GM03348 (cell line): Measurements from ENCODE around the gene ALKBH2.

Source experiments
- DNase-seq: peaks from one replicate; pipeline ENCODE4 v3.0.0; 2012; ENCODE audit warnings: low spot score

Gene ALKBH2

GRCh38 chr12:109093022-109093918 is at the start of gene ALKBH2:
Gene ALKBH2 (minus strand): TSS chr12:109093472. CDS start chr12:109092786, 686 bp downstream.
- peak; percentile 95 for DNase-seq

GRCh38 chr12:109140560-109140959 is 47.3 kb upstream of the ALKBH2 start:
- no peak for DNase-seq

DNA sequence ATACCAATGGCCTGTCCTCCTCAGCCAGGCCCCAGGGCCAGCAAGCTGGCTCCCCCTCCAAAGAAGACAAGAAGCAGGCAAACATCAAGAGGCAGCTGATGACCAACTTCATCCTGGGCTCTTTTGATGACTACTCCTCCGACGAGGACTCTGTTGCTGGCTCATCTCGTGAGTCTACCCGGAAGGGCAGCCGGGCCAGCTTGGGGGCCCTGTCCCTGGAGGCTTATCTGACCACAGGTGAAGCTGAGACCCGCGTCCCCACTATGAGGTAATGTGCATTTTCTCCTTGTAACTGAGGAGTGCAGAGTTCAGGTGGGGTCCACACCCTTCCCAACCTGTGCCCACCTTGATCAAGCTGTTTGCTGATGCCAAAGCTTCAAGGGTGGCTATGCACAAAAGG is 46.5 kb upstream of the ALKBH2 start:
- DNase-seq: no peak

- DNase-seq: no peak
These were observed 46.1 kb upstream of the ALKBH2 start for GRCh38 chr12:109139360-109139759.

GRCh38 chr12:109137055-109137454 is 43.8 kb upstream of the ALKBH2 start:
- DNase-seq: no peak

DNA sequence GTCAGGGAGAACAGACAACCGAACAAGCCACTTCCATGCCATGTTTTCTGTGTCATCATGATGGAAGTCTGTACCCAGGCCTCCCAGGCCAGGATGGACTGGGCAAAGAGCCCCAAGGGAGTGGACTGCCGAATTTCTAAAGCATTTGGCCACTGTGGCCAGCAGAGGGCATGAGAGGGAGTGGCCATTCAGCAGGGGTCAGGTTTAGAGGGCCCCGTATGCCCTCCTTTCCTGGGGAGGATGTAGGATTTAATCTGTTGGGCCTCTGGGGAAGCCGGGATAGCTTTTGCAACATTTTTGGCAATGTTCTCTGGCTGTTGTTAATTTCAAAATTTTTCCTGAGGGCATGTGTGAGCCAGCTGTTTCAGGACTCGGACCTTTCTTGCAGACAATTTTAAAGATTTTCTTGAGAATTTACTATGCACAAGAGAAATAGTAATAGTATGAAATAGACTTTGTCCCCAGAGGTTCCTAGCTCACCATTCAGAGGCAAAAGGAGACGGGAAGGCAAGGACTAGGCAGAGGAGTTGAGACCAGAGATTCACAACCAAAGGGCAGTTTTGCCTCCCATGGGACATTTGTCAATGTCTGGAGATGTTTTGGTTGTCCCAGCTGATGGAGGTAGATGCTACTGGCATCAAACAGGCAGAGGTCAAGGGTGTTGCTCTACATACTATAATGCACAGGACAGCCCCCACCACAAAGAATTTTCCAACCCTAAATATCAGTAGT is 41.1 kb upstream of the ALKBH2 start:
- peak; percentile 85 for DNase-seq

- DNase-seq: no peak
These were observed 38.1 kb upstream of the ALKBH2 start for GRCh38 chr12:109131154-109132050.

DNA sequence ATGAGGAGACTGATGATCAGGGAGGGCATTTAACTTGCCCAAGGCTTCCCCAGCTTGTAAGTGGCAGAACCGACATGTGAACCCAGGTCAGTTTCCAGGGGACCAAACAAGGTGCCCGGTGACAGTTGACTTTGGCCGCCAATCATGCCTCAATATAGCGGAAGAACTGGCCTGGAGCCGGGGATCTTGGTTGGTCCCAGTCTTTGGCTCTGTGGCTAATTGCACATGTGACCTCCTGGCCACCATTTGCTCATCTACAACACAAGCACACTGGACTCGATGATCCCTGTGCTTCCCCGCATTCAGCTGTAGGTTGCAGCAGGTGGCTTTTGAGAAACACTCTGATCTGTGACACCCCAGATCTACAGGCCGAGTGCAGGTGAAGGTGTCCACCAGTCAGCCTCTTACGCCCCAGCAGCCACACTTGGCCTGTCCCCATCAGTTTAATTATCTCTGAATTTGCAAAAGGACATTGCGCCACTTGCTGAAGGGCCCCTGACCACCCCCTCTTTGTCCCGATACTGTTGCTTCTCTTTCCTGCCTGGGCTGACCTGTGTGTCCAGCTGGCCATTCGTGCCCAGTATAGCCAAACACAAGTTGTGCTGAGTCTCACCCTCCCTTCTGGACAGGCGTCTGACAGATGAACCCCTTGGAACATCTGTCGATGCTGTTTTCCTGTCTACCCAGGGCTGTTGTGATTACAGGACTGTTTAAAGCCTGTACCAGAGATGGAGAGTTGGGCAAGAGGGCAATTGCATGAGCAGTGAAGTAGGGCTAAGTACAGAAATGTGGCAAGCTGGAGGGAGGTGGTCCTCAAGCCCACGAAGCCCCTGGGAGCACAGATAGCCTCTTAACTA is 37.3 kb upstream of the ALKBH2 start:
- DNase-seq: no peak

DNA sequence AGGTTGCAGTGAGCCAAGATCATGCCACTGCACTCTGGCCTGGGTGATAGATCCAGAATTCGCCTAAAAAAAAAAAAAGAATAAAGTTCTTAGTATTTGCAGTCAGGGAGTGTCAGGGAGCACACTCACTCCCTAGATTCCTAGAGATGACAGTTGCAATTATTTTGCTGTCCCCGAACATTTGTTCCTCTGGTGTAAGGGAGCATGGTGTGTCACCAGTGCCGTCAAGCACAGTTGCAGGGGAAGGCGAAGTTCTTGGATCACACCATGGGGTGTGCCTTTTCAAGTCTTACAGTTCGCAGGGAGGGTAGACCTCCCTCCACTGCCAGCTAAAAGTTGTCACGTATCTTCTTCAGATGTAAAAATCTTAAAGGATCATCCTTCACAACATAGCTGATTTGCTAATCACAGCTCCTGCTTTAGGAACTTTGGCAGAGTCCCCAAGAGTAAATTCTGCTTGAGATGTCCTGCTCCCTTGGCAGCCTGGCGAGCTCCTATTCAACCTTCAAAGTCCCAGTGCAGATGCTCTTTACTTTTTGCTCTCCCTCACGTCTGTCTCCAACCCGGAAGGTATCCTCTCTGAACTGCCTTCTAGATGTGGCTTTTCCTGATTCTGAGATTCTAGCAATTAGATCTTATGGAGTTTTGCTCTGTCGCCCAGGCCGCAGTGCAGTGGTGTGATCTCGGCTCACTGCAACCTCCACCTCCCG is 34.4 kb upstream of the ALKBH2 start:
- DNase-seq: no peak

GRCh38 chr12:109126784-109127183 is 33.5 kb upstream of the ALKBH2 start:
- DNase-seq: no peak

- no peak for DNase-seq
These were observed 32.5 kb upstream of the ALKBH2 start for GRCh38 chr12:109125791-109126190.

DNA sequence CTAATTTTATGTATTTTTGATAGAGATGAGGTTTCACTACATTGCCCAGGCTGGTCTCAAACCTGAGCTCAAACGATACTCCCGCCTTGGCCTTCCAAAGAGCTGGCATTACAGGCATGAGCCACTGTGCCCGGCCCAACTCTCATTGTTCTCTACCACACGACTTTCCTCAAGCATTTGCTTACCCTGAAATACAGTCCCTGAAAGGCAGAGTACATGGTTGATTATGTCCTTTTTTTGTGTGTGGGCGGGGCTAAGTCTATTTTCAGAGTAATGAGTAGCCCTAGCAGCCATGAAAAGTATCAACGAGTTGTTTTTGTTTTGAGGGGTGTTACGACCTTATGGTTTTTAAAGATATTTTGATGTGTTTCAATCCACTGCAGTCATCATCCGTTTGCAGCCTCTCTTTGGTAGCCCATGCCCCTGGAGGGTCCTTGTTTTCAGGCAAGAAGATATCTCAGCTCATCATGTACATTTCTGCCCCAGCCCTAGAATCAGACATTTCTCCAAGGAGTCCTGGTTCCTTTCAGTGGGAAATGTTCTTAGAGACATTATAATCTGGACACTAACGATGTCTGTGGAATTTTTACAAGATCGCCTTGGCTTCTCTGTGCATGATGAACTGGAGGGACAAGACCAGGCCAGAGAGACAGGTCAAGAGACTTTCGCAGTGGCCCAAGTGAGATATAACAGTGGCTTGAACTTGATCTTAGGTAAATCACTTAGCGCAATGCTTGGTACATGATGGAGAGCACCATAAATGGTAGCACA is 31.8 kb upstream of the ALKBH2 start:
- DNase-seq: no peak

- DNase-seq: no peak
These were observed 28.1 kb upstream of the ALKBH2 start for GRCh38 chr12:109121346-109121880.

DNA sequence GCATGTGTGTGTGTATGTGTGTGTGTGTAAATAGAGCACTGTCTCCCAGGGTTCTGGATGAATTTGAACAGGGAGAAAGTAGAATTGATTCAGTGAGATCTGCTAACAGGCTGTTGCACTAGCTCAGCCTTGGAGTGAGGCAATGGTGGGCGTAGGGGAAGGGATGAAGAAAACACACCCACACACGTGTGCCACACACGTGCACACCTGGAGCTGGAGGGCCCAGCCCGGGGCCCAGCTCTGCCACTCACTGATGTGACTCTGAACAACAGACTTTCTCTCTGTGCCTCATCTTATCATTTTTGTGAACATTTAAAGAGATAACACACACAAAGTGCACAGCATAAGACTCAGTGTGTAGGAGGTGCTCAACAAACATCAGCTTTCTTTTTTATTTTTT is 27.3 kb upstream of the ALKBH2 start:
- no peak for DNase-seq

DNA sequence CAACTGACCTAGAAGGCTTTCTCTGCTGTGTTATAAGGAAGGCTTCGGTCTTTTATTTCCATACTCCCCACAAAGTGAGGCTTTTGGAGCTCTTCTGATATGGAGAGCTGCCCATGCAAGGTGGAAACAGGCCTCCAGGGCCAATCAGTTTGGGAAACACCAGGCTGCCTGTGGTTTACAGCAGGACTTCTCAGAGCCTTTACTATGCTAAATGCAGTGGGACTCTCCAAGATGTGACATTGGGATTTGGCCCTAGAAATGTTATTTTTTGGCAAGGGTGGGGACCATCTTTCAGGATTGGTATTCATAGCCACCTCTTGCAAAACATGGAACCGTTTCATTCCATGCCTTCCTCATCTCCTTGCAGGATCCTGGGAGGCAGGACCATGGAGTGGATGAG is 26.8 kb upstream of the ALKBH2 start:
- no peak for DNase-seq

GRCh38 chr12:109116611-109116949 is 23.3 kb upstream of the ALKBH2 start:
- no peak for DNase-seq

GRCh38 chr12:109115758-109116610 is 22.7 kb upstream of the ALKBH2 start, which contains the start of gene ACACB:
Gene ACACB (plus strand): TSS chr12:109116587. CDS start chr12:109139406, 22,819 bp downstream.
- no peak for DNase-seq

GRCh38 chr12:109115404-109115757 is 22.1 kb upstream of the ALKBH2 start:
- no peak for DNase-seq

DNA sequence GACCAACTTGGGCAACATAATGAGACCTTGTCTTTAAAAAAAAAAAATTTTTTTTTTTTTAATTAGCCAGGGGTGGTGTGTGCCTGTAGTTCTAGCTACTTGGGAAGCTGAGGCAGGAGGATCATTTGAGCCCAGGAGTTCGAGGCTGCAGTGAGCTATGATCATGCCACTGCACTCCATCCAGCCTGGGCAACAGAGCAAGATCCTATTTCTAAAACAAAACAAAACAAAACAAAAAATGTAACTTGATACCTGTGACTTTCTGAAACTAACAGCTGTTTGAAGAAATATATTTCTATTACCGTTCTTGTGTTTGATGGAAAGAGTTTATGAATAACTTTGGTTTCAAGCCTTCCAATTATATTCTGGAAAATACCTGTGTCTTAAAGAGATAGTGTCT is 21.4 kb upstream of the ALKBH2 start:
- no peak for DNase-seq
